GM23338 (cell line): ENCODE data around the gene SLC2A2. TPM values are rescaled to one million over a fixed set of nuclear protein-coding genes. Genes with fewer than 3 reads are reported as not detected.

Experiments used
- ATAC-seq: fragments of 200-7000 bp; cut with Tn5 transposase; 3 replicates; pipeline ENCODE4 v1.9.1; 2020
- DNase-seq: peaks from one replicate; pipeline ENCODE4 v3.0.0-alpha.2; 2015; ENCODE audit warnings: low spot score
- H2AFZ ChIP-seq: fragments of 200-600 bp; sonication (generic); 2 replicates; pipeline ENCODE4 v1.8.0; 2016; ENCODE audit warnings: antibody characterized with exemption, mild to moderate bottlenecking, moderate library complexity
- H3F3A ChIP-seq: fragments of 200-600 bp; sonication (generic); replicated peaks from 2 replicates; pipeline ENCODE4 v1.8.0; 2017; ENCODE audit warnings: antibody characterized with exemption, mixed run types, low read depth
- H3K27ac ChIP-seq: fragments of 200-600 bp; sonication (generic); 2 replicates; pipeline ENCODE4 v1.6.1; 2016; ENCODE audit warnings: low read depth
- H3K27me3 ChIP-seq: fragments of 200-600 bp; sonication (generic); 2 replicates; pipeline ENCODE4 v1.8.0; 2016; ENCODE audit warnings: mild to moderate bottlenecking, mixed run types, moderate library complexity; ENCODE audit not compliant: insufficient read depth
- H3K36me3 ChIP-seq: fragments of 200-600 bp; sonication (generic); 2 replicates; pipeline ENCODE4 v1.8.0; 2016; ENCODE audit warnings: mild to moderate bottlenecking; ENCODE audit not compliant: insufficient read depth
- H3K4me1 ChIP-seq: fragments of 200-600 bp; sonication (generic); 2 replicates; pipeline ENCODE4 v1.8.0; 2016; ENCODE audit warnings: mild to moderate bottlenecking, moderate library complexity; ENCODE audit not compliant: insufficient read depth
- H3K4me2 ChIP-seq: fragments of 200-600 bp; sonication (generic); 2 replicates; pipeline ENCODE4 v1.7.1; 2017; ENCODE audit warnings: mixed run types
- H3K4me3 ChIP-seq: fragments of 200-600 bp; sonication (generic); 2 replicates; pipeline ENCODE4 v1.6.1; 2016; ENCODE audit warnings: mixed run types
- H3K79me2 ChIP-seq: fragments of 200-600 bp; sonication (generic); replicated peaks from 2 replicates; pipeline ENCODE4 v1.8.0; 2017; ENCODE audit warnings: mild to moderate bottlenecking; ENCODE audit not compliant: insufficient read depth
- H3K9me2 ChIP-seq: fragments of 200-600 bp; sonication (generic); 2 replicates; pipeline ENCODE4 v1.8.0; 2017; ENCODE audit not compliant: insufficient read depth
- H4K20me1 ChIP-seq: fragments of 200-600 bp; sonication (generic); replicated peaks from 2 replicates; pipeline ENCODE4 v1.8.0; 2017; ENCODE audit warnings: mild to moderate bottlenecking; ENCODE audit not compliant: insufficient read depth
- H3K27ac Mint-ChIP-seq: 2 replicates; pipeline ENCODE4 v1.8.0; 2020; ENCODE audit warnings: inconsistent platforms, mild to moderate bottlenecking, moderate library complexity, mixed read lengths
- H3K27me3 Mint-ChIP-seq: 3 replicates; pipeline ENCODE4 v1.8.0; 2022; ENCODE audit warnings: low read depth, mild to moderate bottlenecking, moderate library complexity, mixed read lengths, inconsistent platforms; ENCODE audit not compliant: insufficient read depth, poor library complexity
- H3K36me3 Mint-ChIP-seq: 3 replicates; pipeline ENCODE4 v1.8.0; 2021; ENCODE audit warnings: low read depth, mild to moderate bottlenecking, inconsistent platforms, moderate library complexity, mixed read lengths
- H3K4me1 Mint-ChIP-seq: 3 replicates; pipeline ENCODE4 v1.8.0; 2020; ENCODE audit warnings: mild to moderate bottlenecking, inconsistent platforms, mixed read lengths
- H3K4me3 Mint-ChIP-seq: 3 replicates; pipeline ENCODE4 v1.8.0; 2021; ENCODE audit warnings: moderate library complexity, mild to moderate bottlenecking, inconsistent platforms, mixed read lengths
- H3K9me3 Mint-ChIP-seq: 3 replicates; pipeline ENCODE4 v1.8.0; 2020; ENCODE audit warnings: moderate library complexity, mild to moderate bottlenecking, inconsistent platforms, mixed read lengths
- CTCF ChIP-seq, 2 experiments: fragments of 200-600 bp in 1 of 2; sonication (generic) in 1 of 2; conservative IDR thresholded peaks; 2 replicates each; pipeline versions ENCODE4 v1.5.1 to v1.6.1; 2016 to 2017; ENCODE audit warnings: antibody characterized with exemption in 2 of 2, low read depth in 2 of 2, mild to moderate bottlenecking in 2 of 2, moderate library complexity in 1 of 2
- ETS1 ChIP-seq: IDR thresholded peaks from 2 replicates; pipeline ENCODE4 v1.6.1; 2016; ENCODE audit warnings: antibody characterized with exemption
- EZH2 ChIP-seq: fragments of 200-600 bp; sonication (generic); IDR thresholded peaks from one replicate; pipeline ENCODE4 v1.8.0; 2017; ENCODE audit warnings: antibody characterized with exemption, mild to moderate bottlenecking, low read depth; ENCODE audit not compliant: unreplicated experiment
- EZH2phosphoT487 ChIP-seq: fragments of 200-600 bp; sonication (generic); IDR thresholded peaks from one replicate; pipeline ENCODE4 v1.8.1; 2018; ENCODE audit warnings: antibody characterized with exemption; ENCODE audit not compliant: unreplicated experiment
- JUNB ChIP-seq: IDR thresholded peaks from one replicate; pipeline ENCODE4 v1.6.1; 2016; ENCODE audit warnings: antibody characterized with exemption; ENCODE audit not compliant: unreplicated experiment
- POLR2AphosphoS5 ChIP-seq: IDR thresholded peaks from 2 replicates; pipeline ENCODE4 v1.6.1; 2016; ENCODE audit warnings: antibody characterized with exemption, low read depth
- REST ChIP-seq: IDR thresholded peaks from one replicate; pipeline ENCODE4 v1.6.1; 2018; ENCODE audit warnings: antibody characterized with exemption; ENCODE audit not compliant: unreplicated experiment
- ZNF114 ChIP-seq: fragments of 250-450 bp; sonication (Bioruptor Pico); IDR thresholded peaks from 2 replicates; pipeline ENCODE4 v1.5.0; 2020; ENCODE audit warnings: mild to moderate bottlenecking, moderate library complexity
- ZNF462 ChIP-seq: fragments of 250-450 bp; sonication (Bioruptor Pico); IDR thresholded peaks from 2 replicates; pipeline ENCODE4 v1.5.0; 2020; ENCODE audit warnings: mild to moderate bottlenecking, moderate library complexity
- polyA plus RNA-seq: library from polyadenylated mRNA; unstranded; fragments of >200 nt; fragmentation: Nextera tagmentation; extraction: Ambion mirVana; gene quantifications from 2 replicates; pipeline ENCODE4 v1.2.1, GENCODE V29; 2016
- total RNA-seq: library from RNA; depleted of rRNA; stranded (reverse); fragments of >200 nt; shearing (Covaris generic); gene quantifications from 2 replicates; pipeline ENCODE4 v1.2.3, GENCODE V29; 2014

The SLC2A2 gene
- total and polyA plus RNA-seq, 2 experiments from 2014 or later, result not detected

- TF ChIP-seq ZNF462 (CRISPR knock-in tag) (no peak), ETS1 (no peak), ZNF114 (CRISPR knock-in tag) (no peak), CTCF (conservative IDR thresholded peaks at IDR 0.05; ENCODE audit: low read depth in 2 of 2) (no peak)
These were observed 15.2 kb downstream of the SLC2A2 start (continued) for GRCh38 chr3:171011109-171011872.

- H3K4me1 Mint-ChIP-seq, result no peaks in the 10 kb centered on the region
- peaks cover 3% of the 10 kb centered on the region for H3K27me3 Mint-ChIP-seq
- H3K36me3 Mint-ChIP-seq, result no peaks in the 10 kb centered on the region
- Histone ChIP-seq H3K4me2 (no peak overlapping the region), H3K4me1 (no peaks in the 10 kb centered on the region), H2AFZ (no peak overlapping the region), H3K27me3 (no peaks in the 10 kb centered on the region), H4K20me1 (no peaks in the 10 kb centered on the region), H3K36me3 (no peaks in the 10 kb centered on the region), H3K4me3 (no peak overlapping the region), H3K79me2 (no peaks in the 10 kb centered on the region), H3F3A (no peaks in the 10 kb centered on the region), H3K27ac (no peak overlapping the region), H3K9me2 (no peaks in the 10 kb centered on the region)
- peak overlapping the region; percentile 49; the same call in 1 of the 2 replicates for H3K27ac Mint-ChIP-seq
- DNase-seq, result no peak
- H3K4me3 Mint-ChIP-seq, result no peak overlapping the region
- H3K9me3 Mint-ChIP-seq, result no peaks in the 10 kb centered on the region
- ATAC-seq, result no peak
- TF ChIP-seq EZH2, result no peak
- TF ChIP-seq EZH2phosphoT487, result no peak
- TF ChIP-seq POLR2AphosphoS5, result no peak
- TF ChIP-seq CTCF (conservative IDR thresholded peaks at IDR 0.05; ENCODE audit: low read depth in 2 of 2), result no peak
- TF ChIP-seq REST, result no peak
- no peak for TF ChIP-seq JUNB
These were observed 19.2 kb downstream of the SLC2A2 start for GRCh38 chr3:171007316-171007715.
